ENCODE data around the gene NDE1. TPM values are rescaled to one million over a fixed set of nuclear protein-coding genes. Genes with fewer than 3 reads are reported as not detected.

Gene NDE1
- total RNA-seq, 2 donors from 2014 or later: 60.5 to 69.2 TPM

DNA sequence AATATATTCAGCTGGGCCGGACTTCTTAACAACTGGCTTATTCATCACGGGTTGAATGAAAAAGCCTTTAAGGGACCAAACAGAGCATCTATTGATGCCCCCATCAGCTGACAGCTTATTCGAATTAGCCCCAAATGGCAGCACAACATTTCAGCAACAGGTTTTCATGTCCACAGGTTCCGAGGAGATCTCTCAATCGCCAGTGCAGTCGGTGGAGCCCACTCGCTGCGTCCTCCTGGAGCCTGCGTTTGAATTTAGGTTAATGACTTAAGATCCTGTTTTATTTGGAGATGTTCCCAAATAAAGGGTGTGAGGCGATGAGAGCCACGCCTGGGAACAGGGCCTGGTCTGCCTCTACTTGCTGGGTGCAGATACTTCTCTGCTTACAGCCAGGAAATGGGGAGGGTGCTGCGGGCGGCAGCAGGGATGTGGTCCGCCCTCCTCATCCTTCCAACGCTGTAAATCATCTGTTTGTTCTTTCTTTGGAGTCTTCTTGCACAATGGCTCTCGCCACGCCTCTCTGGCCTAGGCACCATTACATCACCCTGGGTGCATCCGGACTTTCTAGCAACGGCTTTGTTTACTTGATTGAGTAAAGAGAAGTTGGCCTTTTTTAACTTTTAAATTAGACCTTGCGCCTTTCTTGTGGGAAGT is 22.6 kb downstream of the NDE1 start:
- no peak for DNase-seq
- WGBS, 2 experiments (ENCODE audit: insufficient coverage in 1 of 2, insufficient read length in 1 of 2): 88 to 93% methylated on average over 17 to 20 of the region's 20 CpGs
- no peaks in the 10 kb centered on the region for H3K9me3 Mint-ChIP-seq
- Histone ChIP-seq H3K36me3 (ENCODE audit: control insufficient read depth, insufficient read depth, low read length) (peaks cover 18% of the 10 kb centered on the region), H3K4me1 (ENCODE audit: control insufficient read depth, insufficient read depth, low read length) (no peaks in the 10 kb centered on the region), H3K9ac (ENCODE audit: extremely low read depth, low read length, poor library complexity, severe bottlenecking) (no peak overlapping the region), H3K27me3 (ENCODE audit: control insufficient read depth, insufficient read depth, low read length, poor library complexity, severe bottlenecking) (no peaks in the 10 kb centered on the region), H3K9me3 (ENCODE audit: control insufficient read depth, low read length) (no peaks in the 10 kb centered on the region), H3K27ac (ENCODE audit: low read depth, low read length) (peak overlapping the region; percentile 75), H3K4me3 (ENCODE audit: low read length) (no peak overlapping the region)
- TF ChIP-seq CTCF (conservative IDR thresholded peaks at IDR 0.05): no peak
- H3K4me1 Mint-ChIP-seq: no peaks in the 10 kb centered on the region
- H3K36me3 Mint-ChIP-seq (ENCODE audit: low read depth): peaks cover 51% of the 10 kb centered on the region
- no peak overlapping the region for H3K4me3 Mint-ChIP-seq
- no peaks in the 10 kb centered on the region for H3K27me3 Mint-ChIP-seq (ENCODE audit: insufficient read depth)
- peak overlapping the region; percentile 38 for H3K27ac Mint-ChIP-seq

- no peak overlapping the region for H3K9ac ChIP-seq (ENCODE audit: extremely low read depth, low read length, poor library complexity, severe bottlenecking)
- H3K4me3 ChIP-seq (ENCODE audit: low read length): no peak overlapping the region
- Mint-ChIP-seq H3K27me3 (ENCODE audit: insufficient read depth) (no peaks in the 10 kb centered on the region), H3K9me3 (no peaks in the 10 kb centered on the region), H3K36me3 (ENCODE audit: low read depth) (peaks cover 50% of the 10 kb centered on the region), H3K27ac (peak overlapping the region; percentile 12), H3K4me3 (no peak overlapping the region), H3K4me1 (no peaks in the 10 kb centered on the region)
- no peaks in the 10 kb centered on the region for H3K4me1 ChIP-seq (ENCODE audit: control insufficient read depth, insufficient read depth, low read length)
- H3K9me3 ChIP-seq (ENCODE audit: control insufficient read depth, low read length): no peaks in the 10 kb centered on the region
- 95 to 100% methylated on average over 2 to 7 of the region's 7 CpGs for WGBS, 2 experiments (ENCODE audit: insufficient coverage in 1 of 2, insufficient read length in 1 of 2)
- peaks cover 19% of the 10 kb centered on the region for H3K36me3 ChIP-seq (ENCODE audit: control insufficient read depth, insufficient read depth, low read length)
- no peaks in the 10 kb centered on the region for H3K27me3 ChIP-seq (ENCODE audit: control insufficient read depth, insufficient read depth, low read length, poor library complexity, severe bottlenecking)
- no peak for TF ChIP-seq CTCF (conservative IDR thresholded peaks at IDR 0.05)
- DNase-seq: no peak
- no peak overlapping the region for H3K27ac ChIP-seq (ENCODE audit: low read depth, low read length)
These were observed 24.5 kb downstream of the NDE1 start for GRCh38 chr16:15674571-15674970.

- no peak for TF ChIP-seq CTCF (conservative IDR thresholded peaks at IDR 0.05)
- Histone ChIP-seq H3K4me3 (ENCODE audit: low read length) (no peak overlapping the region), H3K9me3 (ENCODE audit: control insufficient read depth, low read length) (no peaks in the 10 kb centered on the region), H3K36me3 (ENCODE audit: control insufficient read depth, insufficient read depth, low read length) (peaks cover 27% of the 10 kb centered on the region), H3K27me3 (ENCODE audit: control insufficient read depth, insufficient read depth, low read length, poor library complexity, severe bottlenecking) (no peaks in the 10 kb centered on the region), H3K27ac (ENCODE audit: low read depth, low read length) (no peak overlapping the region), H3K9ac (ENCODE audit: extremely low read depth, low read length, poor library complexity, severe bottlenecking) (no peak overlapping the region), H3K4me1 (ENCODE audit: control insufficient read depth, insufficient read depth, low read length) (no peaks in the 10 kb centered on the region)
- H3K27ac Mint-ChIP-seq: peak overlapping the region; percentile 39
- no peak overlapping the region for H3K4me3 Mint-ChIP-seq
- no peaks in the 10 kb centered on the region for H3K27me3 Mint-ChIP-seq (ENCODE audit: insufficient read depth)
- no peak for DNase-seq
- 85 to 86% methylated on average over 10 of the region's 10 CpGs for whole genome bisulfite sequencing, 2 experiments (ENCODE audit: insufficient coverage in 1 of 2, insufficient read length in 1 of 2)
- no peaks in the 10 kb centered on the region for H3K4me1 Mint-ChIP-seq
- H3K36me3 Mint-ChIP-seq (ENCODE audit: low read depth): peaks cover 48% of the 10 kb centered on the region
- no peaks in the 10 kb centered on the region for H3K9me3 Mint-ChIP-seq
These were observed 26.5 kb downstream of the NDE1 start for GRCh38 chr16:15676506-15676905.
